GM21390 (cell line): ENCODE results near the gene MYT1.
"Not testable (repeated sequence)": the region's sequence is repeated elsewhere in the genome, so short reads cannot be mapped to it uniquely, and the experiment has no call there.

Experiments used
- ATAC-seq: cut with Tn5 transposase; IDR thresholded peaks from one replicate; pipeline ENCODE4 v1.9.1; 2021; ENCODE audit not compliant: unreplicated experiment

The MYT1 gene

DNA sequence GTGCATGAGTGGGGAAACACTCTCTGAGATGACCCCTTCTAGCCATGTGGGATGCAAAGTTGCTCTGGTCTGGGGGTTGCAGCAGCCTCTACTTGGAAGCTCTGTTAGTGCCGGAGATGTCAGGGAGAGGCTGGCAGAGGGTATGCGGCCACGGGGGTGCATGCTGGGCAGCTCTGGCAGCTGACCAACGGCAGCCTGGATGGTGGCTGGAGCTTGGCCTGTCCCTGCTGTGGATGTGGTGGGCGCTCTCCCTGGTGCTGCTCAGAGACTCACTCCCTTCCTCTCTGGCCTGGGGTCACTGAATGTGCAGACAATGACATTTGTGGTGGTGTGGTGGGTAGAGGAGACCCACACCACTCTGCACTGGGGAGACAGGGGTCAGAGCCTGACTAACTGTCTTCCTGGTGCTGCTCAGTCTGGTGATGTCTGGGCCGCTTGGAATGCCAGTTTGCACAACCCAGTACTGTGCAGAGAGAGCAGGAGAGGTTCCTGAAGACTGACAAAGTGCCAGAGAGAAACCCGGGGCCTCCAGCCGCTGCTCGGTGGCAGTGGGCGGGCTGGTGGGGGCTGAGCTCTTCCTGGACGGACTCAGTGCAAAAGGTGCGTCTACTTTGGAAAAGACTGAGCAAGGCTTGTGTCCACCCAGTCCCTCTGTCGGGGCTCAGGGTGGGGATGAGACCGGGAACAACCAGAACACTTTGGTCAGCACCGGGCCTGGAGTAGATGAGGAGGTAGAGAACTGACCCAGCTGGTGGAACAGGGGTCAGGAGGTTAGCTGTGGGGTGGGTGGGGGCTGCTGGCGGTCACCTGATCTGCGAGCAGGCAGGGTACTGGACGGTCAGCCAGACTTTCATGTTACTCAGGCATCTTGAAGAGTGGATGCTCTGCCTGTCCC is 2.7 kb downstream of the MYT1 start:
- no peak for ATAC-seq

DNA sequence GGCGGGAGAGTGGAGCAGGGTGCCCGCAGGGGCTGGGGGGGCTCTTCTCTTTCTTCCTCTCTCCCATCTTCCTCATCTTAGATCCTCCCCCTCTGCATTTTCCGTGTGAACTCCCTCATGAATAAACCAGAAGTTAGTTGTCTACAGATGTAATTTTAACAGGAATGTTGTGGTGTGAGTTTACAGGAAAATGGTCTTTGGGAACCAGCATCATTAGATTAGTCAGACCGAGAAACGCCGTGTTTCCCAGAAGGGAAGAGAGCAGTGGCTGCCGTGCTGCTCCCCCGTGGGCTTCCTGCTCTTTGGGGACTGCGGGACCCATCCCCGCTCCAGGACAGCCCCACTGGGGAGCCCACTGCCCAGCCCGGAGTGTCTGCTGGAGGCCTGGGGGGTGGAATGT is 3.4 kb downstream of the MYT1 start:
- ATAC-seq = no peak

DNA sequence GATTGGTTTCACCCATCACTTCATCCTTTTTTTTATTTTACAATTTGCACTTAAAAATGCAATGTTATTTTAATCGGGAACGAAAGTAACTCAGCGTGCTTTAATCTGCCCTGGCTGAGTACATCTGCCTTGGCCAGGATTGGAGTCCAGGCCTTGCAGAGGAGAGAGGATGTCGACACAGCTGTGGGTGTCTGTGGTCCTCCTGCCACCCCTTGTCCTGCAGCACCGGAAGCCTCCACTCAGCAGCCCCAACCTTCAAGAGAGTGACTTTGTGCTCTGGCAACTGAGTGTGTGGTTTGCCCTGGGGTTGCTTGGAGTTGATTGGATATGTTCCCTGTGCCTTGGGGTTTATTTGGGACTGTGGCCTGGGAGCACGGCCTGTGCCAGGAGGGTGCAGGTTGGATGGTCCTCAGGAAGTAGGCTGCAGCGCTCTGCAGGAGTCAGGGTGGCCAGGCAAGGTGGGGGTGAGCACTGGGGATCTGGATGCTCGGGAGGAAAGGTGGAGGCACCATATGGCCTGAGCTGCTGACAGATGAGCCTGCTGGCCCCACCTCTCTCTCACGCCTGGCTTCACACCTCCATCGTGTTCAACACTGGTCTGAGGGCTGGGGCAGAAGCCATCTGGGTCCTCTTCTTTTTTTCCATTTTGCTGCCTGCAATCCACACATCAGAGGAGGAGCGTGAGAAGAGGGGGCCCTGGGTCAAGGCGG is 4.3 kb downstream of the MYT1 start:
- no peak for ATAC-seq

DNA sequence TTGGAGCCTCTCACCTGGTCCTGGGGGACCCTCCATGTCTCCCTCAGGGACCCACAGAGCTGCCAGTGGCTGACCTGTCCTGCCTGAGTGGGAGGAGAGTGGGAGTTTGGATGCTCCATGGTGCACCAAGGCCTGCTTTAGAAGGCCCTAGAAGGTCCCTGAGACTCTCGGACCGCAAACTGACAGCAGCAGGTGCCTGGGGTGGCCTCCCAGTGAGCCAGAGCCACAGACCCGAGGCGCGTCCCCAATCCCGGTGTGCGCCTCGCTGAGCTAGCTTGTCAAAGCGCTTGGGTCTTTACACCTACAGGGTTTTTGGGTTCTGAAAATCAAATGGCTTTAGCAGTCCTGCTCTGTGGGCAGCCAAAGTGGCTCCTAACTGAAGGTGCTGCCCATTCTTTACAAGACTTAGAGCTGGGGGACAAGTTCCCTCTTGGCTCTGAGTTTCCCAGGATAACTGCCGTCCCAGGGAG is 4.9 kb downstream of the MYT1 start:
- ATAC-seq = no peak

- ATAC-seq = no peak
Measured at GRCh38 chr20:64171211-64171610, 7.0 kb downstream of the MYT1 start.

GRCh38 chr20:64173116-64173515 is 8.9 kb downstream of the MYT1 start:
- no peak for ATAC-seq

GRCh38 chr20:64176551-64176950 is 12.3 kb downstream of the MYT1 start:
- no peak for ATAC-seq

DNA sequence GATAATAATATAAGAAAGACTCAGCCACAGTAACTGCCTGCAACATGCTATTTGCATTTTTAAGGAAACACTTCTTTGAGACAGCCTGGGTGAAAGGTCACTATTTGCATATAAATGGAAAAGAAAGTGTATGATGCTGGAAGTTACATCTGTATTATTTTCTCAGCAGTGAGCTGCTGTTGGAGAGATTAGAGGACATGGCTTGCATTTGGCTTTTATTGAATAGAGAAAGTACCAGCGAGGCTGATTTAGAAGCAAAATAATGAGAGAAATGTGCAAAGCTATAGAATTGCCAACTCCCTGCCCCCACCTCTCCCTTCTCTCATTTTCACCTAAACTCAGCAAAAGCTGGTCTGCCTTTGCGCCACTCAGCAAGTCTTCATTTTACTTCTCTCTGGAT is 12.7 kb downstream of the MYT1 start:
- ATAC-seq = no peak

DNA sequence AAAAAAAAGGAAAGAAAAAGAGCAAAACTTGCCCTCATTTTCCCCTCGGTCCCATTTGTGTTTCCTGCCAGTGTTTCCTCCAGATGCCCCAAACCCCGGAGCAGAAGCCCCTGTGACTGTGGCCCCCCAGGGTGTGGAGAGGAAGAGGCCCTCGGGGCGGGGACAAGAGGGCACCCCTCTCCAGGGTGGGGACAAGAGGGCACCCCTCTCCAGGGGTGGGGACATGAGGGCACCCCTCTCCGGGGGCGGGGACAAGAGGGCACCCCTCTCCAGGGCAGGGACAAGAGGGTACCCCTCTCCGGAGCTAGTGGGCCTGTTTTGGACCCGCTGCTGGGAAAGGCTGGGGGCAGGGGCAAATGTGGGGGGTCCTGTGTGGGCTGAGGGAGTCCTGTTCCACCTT is 13.1 kb downstream of the MYT1 start:
- no peak for ATAC-seq

DNA sequence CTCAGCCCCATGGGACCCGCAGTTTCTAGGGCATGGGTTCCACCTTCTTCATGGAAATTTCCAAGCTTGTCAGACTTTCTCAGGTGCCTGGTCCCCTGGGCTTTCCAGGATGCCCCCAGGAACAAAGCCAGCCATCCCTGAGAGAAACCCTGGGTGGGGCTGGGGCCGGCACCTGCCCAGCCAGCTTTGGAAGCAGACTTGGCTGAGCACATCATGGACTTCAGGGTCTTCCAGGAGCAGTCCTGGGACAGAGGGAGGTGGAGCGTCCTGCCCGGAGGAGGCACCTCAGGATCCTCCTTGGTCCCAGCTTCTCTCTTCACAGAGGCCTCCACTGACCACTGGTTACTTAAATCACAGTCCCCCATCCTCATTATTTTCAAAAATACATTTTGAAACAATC is 13.5 kb downstream of the MYT1 start:
- ATAC-seq = no peak

DNA sequence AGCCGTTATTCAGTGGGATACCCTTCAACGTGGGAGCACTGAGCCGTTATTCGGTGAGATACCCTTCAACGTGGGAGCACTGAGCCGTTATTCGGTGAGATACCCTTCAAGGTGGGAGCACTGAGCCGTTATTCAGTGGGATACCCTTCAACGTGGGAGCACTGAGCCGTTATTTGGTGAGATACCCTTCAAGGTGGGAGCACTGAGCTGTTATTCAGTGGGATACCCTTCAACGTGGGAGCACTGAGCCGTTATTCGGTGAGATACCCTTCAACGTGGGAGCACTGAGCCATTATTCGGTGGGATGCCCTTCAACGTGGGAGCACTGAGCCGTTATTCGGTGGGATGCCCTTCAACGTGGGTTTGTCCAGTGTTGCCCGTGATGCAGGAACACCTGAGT is 14.7 kb downstream of the MYT1 start:
- not testable (repeated sequence) for ATAC-seq

DNA sequence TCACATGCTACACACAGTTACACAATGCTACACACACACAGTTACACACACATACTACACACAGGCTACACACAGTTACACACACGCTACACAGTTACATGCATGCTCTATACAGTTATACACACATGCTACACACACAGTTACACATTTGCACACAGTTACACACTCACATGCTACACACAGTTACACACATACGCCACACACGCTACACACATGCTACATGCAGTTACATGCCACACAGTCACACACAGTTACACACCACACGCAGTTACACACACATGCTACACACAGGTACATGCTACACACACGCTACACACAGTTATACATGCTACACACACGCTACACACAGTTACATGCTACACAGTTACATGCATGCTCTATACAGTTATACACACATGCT is 15.6 kb downstream of the MYT1 start:
- ATAC-seq = no peak

DNA sequence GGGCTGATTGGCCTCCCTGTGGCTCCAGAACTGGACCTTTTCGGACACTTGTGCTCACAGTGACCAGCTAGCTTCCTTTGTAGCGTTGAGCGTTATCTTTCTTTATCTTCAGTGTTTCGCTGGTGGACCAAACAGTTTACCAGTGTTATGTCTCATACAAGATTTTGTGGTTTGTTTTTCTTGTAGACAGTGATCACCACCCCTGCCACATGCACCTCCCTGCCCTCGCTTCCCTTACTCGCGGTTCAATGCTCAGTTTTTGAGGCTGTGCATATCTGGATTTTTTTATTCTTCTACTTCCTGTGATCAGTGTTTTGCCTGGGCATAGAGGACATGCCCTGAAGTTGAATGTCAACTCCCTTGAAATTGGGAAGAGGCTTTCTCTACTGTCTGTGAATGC is 16.4 kb downstream of the MYT1 start:
- no peak for ATAC-seq

- ATAC-seq = no peak
Measured at GRCh38 chr20:64181391-64181790, 17.1 kb downstream of the MYT1 start.

DNA sequence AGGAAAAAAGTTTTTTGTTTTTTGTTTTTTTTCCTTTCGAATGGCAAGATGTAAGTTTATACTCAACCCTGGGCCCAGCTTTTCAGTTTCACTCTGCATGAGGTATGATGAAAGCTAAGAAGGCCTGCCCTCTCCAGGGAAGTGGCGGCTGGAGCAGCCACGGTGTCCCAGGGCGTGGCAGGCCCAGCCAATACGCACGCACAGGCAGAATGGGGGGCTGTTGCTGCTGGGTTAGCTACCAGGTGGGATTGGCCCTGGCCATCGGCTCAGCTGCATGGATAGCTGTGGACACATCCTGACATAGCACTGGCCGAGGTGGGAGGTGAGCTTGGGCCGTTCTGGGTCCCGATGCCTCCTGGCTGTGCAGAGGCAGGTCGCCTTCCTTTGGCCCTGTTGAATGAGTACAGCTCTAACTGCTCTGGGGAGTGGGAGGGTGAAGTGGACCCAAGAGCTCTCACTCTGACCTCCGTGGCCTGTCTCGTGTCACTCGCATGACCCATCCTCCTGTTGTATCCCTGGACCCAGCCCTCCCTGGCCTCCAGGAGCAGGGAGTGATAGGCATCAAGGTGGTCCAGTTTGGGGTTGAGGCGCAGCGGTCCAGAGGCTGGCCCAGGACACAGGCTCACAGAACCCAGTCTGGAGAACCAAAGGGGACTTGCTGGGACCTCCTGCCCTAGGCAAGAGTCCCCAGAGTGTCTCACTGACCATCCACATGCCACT is 18.1 kb downstream of the MYT1 start:
- no peak for ATAC-seq

- ATAC-seq = no peak
Measured at GRCh38 chr20:64183313-64183712, 19.1 kb downstream of the MYT1 start.

DNA sequence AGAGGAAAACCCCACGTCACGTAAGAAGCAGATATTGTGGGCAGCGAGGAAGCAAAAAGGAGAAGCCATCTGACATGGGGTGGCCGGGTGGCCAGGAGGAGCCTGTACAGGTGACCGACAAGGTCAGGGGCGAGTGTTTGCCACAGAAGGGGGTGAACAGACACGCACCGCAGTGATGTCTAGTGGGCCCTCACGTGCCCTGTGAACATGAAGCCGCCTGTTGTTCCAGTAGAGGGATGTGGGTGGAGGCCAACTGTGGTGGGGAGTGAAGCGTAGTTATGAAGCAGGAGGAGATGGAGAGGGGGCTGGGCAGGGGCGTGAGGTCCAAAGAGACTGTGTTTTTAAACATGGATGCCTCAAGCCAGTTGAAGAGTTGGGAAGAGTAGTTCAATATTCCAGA is 20.5 kb downstream of the MYT1 start:
- ATAC-seq = no peak

- ATAC-seq = no peak
Measured at GRCh38 chr20:64185276-64185900, 21.1 kb downstream of the MYT1 start.

DNA sequence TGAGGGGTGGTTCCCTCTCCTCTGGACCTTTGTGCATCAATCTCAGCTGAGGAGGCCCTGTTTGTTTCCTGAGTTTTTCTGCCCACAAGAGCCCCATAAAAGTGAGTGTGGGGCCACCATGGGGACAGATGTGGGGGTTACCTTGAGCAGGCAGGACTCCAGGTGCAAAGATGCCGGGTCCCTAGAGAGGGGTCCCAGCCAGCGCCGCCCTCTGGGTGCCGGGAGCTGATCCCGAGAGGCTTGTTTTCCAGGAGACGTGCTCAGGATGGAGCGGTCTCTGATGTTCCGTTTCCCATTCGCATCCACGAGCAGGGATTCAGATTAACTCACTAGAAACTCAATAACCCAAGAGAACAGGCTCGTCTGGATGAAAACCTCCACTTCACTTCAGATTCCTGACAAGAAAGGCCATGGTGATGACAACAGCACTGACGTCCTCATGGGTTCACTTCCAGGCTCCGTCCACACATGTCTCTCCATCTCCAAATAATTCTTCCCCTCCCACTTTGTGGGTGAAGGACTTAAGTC is 21.9 kb downstream of the MYT1 start:
- ATAC-seq = no peak

DNA sequence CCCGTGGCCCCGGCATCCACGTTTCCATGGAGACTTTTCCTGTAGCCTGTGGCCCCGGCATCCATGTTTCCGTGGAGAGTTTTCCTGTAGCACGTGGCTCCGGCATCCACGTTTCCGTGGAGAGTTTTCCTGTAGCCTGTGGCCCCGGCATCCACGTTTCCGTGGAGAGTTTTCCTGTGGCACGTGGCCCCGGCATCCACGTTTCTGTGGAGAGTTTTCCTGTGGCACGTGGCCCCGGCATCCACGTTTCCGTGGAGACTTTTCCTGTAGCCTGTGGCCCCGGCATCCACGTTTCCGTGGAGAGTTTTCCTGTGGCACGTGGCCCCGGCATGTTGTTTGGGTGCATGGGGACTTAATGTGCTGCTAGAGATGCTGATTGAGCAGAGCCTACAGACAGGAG is 23.0 kb downstream of the MYT1 start:
- not testable (repeated sequence) for ATAC-seq

GRCh38 chr20:64188091-64188490 is 23.8 kb downstream of the MYT1 start:
- ATAC-seq = no peak
